NCI-H446 (cell line): ENCODE data around the gene ALDOA.
A peak's percentile ranks its signal among the peaks of the same experiment; 100 is the strongest.
"Not testable (repeated sequence)": the region's sequence is repeated elsewhere in the genome, so short reads cannot be mapped to it uniquely, and the experiment has no call there.

ENCODE experiments used
- DNase-seq, 2 experiments: peaks; one replicate each; lab custom pipeline; 2025; lab: John Stamatoyannopoulos, UW

Gene ALDOA

DNA sequence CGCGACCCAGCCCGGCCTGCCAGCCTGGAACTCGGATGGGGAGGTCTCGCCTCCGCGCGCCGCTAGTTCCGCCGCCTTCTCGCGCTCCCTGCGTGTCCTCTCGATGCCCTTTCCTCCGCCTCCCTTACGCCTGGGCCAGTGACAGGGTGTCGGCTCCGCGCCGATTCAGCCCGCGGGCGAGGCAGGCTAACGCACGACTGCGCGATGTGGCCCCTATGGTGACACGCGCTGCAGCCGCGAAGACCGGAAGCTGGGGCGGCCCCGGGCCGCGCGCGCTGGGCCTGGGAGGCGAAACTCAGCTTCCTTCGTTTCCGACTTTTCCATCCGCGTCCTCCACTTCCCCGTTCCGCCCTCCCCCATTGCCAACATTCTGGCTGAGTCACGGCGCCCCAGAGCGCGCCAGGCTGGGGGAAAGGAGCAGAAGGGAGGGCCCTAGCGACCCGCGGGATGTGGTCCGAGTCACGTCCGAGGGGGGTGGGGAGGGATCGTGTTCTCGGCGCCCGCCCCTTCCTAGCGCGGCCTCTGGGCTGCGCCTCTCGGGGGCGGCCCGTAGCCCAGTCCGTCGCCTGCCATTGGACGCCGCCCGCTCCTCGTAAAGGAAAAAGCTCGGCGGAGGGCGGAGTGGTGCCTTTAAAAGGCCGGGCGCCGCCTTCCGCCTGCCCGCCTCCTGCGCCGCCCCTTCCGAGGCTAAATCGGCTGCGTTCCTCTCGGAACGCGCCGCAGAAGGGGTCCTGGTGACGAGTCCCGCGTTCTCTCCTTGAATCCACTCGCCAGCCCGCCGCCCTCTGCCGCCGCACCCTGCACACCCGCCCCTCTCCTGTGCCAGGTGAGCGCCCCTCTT is at the start of gene ALDOA:
Gene ALDOA (plus strand): TSS at position 659 of the 841 bp plus-strand sequence. CDS start 1,138 bp downstream, outside the sequence.
- DNase-seq: peak; percentile 89 to 97

DNA sequence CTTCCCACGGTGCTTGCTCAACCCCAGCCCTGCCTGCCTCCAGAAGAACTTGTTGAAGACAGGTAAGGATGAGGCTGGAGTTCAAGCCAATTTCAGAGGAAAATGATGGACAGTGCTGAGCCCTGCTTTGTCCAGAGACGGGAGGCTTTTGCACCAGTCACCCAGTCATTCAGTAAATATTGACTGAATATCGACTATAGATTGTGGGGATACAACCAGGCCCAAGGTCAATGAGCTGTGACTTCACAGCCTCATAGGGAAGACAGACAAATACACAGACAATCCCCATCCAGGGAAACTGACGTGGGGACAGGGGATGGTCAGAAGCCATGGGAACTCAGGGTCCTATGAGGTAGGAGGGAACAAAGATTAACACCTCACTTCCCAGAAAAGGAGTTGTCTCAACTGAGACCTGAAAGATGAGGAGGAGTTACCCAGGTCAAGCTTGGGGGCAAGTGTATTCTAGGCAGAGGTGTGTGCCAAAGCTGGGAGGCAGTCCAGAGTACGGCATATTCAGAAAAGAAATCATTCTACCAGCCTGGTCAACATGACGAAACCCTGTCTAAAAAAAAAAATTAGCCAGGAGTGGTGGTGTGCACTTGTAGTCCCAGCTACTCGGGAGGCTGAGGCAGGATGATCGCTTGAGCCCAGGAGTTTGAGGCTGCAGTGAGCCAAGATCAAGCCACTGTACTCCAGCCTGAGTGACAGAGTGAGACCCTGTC is 48.8 kb upstream of the ALDOA start:
- DNase-seq: no peak

DNA sequence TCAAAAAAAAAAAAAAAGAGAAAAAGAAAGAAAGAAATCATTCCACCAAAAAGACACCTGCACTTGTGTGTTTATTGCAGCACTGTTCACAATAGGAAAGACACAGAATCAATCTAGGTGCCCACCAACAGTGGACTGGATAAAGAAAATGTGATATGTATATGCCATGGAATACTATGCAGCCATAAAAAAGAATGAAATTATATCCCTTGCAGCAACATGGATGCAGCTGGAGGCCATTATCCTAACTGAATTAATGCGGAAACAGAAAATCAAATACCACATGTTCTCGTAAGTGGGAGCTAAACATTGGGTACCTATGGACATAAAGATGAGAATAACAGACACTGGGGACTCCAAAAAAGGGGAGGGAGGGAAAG is 48.3 kb upstream of the ALDOA start:
- no peak for DNase-seq

DNA sequence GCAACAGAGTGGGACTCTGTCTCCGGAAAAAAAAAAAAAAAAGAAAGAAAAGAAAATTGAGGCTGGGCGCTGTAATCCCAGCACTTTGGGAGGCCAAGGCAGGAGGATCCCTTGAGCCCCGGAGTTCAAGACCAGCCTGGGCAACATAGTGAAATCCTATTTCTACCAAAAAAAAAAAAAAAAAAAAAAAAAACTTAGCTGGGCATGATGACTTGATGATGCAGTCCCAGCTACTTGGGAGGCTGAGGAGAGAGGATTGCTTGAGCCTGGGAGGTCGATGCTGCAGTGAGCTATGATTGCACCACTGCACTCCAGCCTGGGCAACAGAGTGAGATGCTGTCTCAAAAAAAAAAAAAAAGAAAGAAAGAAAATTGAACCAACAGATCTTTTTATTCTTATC is 47.6 kb upstream of the ALDOA start:
- not testable (repeated sequence) for DNase-seq

DNA sequence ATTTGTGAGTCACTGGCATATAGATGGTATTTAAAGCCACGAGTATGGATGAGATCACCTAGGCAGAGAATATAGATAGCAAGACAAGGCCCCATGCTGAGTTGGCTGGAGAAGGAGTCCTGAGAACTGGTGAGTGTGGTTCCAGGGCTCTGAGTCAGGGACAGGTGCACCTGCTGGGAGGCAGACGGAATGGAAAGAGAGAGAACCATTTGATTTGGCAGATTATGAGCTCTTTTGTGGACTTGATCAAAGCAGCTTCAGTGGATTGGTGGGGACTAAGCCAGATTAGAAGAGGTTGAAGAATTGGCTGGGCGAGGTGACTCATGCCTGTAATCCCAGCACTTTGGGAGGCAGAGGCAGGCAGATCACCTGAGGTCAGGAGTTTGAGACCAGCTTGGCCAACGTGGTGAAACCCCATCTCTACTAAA is 46.8 kb upstream of the ALDOA start:
- no peak for DNase-seq

DNA sequence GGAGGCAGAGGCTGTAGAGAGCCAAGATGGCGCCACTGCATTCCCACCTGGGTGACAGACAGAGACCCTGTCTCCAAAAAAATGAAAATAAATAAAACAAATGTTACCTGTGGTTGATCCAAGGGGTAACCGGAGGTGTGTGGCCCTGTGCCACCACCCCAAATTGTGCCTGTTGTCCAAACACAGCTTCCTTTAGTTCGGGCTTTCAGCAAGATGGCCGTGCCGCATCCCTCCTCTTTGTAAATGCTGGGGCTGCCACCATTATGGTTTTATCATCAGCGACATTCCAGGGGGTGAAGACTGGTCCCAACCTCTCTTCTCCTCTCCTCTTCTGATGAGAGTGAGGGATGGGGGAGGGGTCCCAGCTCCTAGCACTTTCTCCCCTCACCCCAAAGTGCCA is 42.7 kb upstream of the ALDOA start, which contains the start of gene C16orf92:
Gene C16orf92 (plus strand): TSS at position 312 of the 400 bp plus-strand sequence. CDS start 143 bp downstream, outside the sequence.
- DNase-seq: no peak

DNA sequence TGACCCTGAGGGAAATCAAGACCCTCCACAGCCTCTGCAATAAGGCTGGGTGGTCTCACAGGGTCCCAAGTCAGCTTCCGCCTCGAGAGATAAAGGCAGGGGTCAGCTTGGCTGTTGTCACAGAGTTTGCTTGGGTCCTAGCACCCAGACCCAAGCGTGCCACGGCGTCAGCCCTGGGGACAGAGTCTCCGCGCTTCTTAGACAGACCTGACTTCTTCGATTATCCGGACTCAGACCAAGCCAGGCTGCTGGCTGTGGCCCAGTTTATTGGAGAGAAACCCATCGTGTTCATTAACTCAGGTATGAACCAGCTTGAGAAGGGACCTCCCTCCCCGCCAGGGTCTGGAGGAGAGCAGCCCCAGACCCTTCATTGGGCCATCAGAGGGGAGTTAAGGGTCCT is 42.0 kb upstream of the ALDOA start:
- DNase-seq: no peak

DNA sequence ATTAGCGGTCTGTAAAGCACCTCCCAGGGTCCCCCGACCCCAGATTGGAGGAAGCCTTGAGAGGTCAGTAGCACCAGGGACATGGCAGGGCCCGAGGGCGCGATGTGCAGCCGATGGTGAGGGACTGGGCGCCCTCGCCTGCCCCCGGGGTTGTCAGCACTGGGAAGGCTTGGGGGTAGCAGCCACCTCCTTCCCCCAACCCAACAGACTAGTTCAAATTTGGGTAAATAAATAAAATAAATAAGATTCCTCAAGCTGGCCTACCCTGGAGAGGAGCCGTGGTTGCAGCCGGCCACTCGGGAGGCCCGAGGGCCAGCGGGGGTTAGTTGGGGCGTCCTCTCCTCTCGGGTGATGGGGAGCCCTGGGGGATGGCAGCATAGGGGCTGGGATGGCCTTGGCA is 41.1 kb upstream of the ALDOA start:
- DNase-seq: no peak

DNA sequence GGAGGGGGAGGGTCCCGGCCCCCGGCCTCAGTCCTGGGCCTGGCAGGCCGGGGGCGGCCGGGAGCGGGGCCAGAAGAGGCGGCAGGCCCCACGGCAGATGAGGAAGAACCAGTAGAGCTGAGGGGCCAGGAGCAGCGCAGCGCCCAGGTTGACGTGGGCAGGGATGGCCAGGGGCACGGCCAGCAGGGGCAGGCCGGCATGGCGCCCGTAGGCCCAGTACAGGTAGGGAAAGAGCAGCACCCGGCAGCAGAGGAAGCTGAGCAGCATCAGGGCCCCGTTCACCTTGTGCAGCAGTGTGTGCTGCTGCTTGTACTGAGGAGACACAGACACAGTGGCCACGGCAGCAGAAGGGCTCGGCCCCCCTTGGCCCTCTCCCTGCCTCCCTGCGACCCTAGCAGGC is 40.4 kb upstream of the ALDOA start:
- no peak for DNase-seq

DNA sequence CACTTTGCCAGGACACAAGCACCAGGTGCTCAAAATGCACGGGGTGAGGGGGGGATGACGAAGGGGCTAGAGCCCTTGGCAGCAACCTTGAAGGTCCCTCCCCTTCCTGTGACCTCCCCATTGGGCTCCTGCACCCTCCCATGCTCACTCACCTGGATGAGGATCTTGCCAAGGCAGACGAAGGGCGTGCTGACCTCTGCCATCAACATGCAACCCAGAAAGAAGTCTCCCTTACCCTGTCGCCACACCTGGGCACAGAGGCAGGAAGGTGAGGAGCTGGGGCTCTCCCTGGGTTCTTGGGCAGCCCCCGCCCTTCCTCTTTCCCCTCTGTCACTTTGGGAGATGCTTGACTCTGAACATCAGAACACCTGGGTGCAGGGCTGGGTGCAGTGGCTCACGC is 40.0 kb upstream of the ALDOA start:
- no peak for DNase-seq

DNA sequence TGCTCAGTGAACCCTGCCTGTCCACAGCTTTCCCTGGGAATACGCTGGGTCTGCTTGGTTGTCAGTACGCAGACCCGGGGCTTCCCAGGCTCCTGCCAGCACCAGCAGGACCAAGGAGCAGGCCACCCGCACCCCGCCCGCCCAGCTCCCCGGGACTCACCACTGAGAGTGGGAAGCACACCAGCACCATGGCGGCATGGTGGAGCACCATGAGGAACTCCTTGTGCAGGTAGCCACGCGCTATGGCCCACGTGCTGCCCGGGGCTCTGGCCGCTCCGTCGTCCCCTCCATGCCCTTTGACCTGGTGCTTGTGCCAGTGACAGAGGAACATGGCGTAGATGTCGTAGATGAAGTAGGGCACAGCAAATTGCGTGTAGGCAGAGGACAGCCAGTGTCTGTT is 39.1 kb upstream of the ALDOA start:
- DNase-seq: no peak

DNA sequence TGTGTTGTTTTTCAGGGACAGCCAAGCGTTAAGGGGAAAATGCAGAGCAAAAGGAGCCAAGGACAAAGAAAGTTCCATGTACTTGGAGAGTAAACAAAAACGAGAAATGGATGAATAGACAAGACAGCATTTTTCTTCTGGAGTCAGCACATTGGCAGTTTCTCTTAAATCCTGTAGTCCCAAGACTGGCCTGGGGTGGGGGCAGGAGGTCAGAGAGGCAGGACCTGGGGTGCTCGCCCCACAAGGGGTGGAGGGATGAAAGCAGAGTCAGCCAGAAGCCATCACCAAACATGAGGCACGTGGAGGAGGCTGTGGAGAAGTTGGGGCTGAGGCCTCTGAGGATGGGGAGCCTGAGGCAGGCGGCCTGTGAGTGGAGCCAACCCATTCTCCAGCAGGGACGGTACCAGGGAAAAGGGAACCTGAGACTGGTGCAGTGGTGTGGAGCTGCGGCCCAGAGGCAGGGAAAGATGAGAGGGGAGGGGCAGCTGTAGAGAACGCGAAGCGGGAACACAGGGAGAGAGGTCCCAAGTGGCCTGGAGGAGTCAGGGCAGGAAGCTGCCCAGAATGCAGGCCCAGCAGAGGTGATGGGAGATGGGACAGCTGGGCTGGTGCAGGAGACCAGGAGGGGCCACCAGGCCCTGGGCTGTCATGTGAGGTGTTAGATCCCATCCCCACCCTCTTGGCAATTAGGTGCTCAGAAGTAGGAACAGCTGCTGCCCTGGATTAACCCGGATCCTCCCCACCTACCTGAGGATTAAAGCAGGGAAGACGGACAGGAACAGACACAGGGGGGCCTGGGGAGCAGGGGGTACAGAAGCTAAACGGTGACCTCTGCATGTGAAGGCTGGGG is 37.7 kb upstream of the ALDOA start:
- DNase-seq: no peak

DNA sequence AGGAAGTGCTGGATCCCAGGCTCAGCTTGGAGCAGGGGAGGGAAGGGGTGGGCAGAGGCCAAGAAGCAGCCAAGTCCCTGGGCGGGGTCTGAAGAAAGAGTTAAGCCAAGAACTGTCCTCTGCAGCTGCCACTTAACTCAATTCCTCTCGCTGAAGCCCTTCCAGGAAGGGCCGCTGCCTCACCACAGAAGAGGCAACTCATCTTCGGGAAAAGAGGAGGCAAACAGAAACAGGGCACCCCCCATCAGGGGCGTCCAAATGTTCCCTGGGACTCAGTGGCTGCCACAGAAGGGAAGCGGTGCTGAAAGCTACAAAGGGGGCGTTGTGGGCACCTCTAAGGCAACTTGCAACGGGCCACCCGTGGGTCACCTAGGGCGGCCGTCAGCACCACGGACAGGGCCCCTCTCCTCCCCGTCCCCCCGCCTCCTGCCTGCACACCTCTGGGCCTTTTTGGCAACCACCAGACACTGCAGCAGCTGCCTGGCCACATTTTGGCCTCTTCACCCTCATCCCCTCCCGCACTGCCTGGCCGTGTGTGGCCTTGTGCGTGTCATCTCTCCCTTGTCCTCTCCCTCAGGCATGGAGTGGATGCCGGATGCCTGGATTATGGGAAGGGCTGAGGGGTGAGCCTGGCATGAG is 37.0 kb upstream of the ALDOA start:
- peak in 1 of 2 experiments; percentile 39 for DNase-seq

DNA sequence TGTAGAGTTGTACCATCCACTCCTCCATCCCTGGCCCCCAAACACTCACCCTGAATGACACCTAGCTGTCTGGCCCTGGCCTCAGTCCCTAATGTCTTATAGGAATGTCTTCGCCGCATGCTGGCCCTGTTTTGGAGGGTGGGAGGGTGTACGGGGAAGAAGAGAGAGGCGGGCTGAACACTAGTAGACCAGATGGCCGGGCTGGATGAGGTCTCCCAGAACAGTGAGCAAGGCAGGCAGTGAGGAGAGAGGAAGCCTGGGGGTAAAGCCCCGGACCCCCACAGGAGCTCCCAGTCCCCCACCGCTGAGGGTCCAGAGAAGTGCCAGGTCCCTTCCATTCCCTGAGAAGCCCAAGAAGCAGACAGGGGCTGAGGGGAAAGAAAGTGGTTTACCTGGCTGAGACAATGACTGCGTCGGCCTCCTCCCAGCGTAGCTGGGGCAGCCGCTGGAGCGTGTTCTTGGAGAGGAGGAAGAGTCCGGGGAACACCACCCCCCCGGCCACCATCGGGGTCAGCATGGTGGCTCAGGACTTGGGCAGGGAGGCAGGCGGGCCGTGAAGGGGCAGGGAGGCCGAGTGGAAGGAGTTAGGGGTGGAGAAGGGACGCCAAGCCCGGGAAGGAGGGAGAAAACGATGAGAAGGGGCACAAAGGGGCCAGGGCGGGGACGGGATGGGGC is 35.4 kb upstream of the ALDOA start:
- DNase-seq: peak in 1 of 2 experiments; percentile 25

DNA sequence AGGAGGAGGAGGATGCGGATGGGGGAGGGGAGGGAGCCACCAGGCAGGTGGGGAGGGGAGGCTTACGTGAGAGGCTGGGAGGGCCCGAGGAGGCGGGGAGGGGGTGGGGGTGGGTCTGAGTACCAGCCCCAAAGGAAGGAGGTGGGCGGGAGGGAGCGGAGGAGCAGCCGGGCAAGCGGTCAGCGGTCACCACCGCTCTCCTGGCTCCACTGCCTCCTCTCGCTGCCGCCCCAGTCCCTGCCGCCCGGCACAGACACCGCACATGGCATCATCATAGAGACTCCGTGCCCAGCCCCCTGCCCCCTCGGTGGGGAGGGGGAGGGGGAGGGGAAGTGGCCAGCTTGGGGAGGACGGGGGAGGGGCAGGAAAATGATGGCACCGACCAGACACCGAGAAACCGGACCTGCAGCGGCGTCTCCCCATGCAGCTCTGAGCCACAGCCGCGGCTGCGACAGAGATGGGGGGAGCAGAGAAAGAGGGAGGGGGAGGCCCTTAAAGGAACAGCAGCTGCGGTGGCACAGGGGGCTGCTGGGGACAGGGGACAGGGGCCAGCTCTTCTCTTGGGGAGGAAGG is 34.6 kb upstream of the ALDOA start, which contains the start of gene TLCD3B:
Gene TLCD3B (minus strand): TSS at position 431 of the 573 bp plus-strand sequence. CDS start 744 bp downstream, outside the sequence.
- no peak for DNase-seq

DNA sequence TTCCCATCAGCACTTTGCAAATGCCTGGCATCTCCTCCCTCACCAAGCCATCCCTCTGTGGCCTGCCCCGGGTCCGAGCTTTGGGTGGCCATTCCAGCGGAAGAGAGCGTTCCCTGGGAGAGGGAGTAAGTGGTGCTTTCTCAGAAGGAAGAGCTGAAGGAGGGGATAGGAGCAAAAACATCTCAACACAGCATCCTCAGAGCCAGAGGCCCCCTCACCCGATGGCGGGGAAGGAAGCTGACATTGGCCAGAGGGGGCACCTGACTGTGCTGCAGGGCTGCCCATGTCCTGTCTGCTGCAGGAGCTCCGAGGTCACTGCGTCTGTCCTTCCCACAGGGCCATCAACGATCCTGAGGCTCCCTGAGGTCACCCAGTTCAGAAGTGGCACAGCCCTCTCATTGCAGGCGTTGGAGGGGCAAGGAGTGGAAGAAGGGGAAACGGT is 34.1 kb upstream of the ALDOA start:
- no peak for DNase-seq

DNA sequence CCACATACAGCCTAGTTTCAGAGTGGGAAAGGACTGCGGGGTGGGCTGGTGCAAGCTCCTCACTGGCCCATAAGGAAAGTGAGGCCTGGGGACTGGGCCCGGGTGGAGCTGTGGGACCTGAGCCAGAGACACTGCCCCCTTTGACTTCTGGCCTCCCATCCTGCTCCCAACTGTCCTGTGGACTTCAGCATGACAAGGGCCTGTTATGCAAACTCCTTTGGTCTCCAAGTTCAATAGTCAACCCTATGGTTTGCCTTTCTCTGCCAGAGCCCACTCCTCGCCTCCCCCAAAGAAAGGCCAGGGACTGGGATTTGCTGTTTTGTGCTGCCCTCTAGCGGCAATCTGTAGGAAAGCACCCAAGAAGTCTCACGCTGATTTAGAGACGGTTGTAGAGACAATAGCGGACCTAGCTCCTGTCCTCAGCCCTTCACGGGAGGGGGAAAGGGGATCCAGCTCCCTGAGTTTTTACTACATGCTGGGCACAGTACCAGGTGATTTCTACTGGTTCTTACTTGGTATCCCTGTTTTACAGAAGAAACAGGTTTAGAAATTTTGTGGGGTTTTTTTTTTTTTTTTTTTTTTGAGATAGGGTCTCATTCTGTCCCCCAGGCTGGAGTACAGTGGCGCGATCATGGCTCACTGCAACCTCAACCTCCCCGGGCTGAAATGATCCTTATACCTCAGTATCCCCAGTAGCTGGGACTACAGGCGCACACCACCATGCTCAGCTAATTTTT is 33.3 kb upstream of the ALDOA start:
- DNase-seq: peak; percentile 74 to 87

DNA sequence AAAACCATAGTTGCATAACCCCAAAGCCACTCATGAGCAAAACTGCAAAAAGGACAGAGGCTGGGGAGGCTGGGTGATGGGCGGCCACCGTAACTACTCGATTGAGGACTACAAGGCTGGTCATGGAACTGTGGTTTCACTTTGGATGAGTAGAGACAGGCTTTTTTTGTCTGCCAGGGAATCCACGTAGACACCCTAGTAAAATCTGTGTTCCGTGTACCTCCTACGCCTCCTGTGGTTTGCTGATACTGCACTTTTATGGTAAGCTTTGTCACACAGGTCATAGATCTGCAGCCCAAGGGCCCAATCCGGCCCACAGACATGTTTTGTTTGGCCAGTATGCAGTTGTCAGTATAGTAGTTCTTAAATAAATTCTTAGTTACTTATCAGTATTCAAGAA is 32.3 kb upstream of the ALDOA start:
- DNase-seq: no peak

DNA sequence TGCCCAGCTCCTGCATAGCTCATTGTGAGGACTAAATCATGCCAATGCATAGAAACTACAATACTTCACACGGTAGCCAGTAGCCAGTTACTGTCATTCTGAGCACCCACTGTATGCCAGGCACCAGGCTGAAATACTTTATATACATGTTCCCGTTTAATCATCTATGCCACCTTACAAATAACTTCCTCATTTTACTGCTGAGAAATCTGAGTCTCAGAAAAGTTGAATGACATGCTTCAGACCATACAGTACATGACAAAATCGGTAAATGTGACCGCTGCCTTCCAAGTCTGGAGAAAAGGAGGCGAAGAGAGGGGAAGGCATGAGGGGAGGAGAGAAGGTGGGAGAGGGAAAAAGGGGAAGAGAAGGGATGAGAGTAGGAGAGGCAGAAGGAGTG is 25.3 kb upstream of the ALDOA start:
- no peak for DNase-seq

DNA sequence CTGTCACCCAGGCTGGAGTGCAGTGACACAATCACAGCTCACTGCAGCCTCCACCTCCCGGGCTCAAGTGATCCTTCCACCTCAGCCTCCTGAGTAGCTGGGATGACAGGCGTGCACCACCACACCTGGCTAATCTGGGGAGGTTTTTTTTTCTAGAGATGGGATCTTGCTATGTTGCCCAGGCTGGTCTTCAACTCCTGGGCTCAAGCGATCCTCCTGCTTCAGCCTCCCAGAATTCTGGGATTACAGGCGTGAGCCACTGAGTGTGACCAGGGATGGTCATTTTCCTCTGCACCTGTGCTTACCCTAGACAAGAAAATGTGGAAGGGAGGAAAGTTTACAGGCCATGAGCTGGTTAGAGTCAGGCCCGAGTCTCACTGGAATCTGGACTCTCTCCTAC is 24.9 kb upstream of the ALDOA start:
- DNase-seq: not testable (repeated sequence)
